ENCODE measurements around the gene TASP1. TPM values are rescaled to one million over a fixed set of nuclear protein-coding genes. Genes with fewer than 3 reads are reported as not detected.

Gene TASP1
- total RNA-seq, 1 experiment from 2014 or later = 9.5 TPM

- Histone ChIP-seq H3K27ac (ENCODE audit: insufficient read length, low read depth, low read length) (no peak overlapping the region), H3K56ac (ENCODE audit: insufficient read length, low read depth, low read length) (no peak overlapping the region), H3K9me3 (ENCODE audit: control insufficient read depth, low read depth, low read length) (no peaks in the 10 kb centered on the region), H3K23ac (ENCODE audit: insufficient read length, low read depth, low read length) (no peak overlapping the region), H2BK20ac (ENCODE audit: low read depth, low read length, poor library complexity, severe bottlenecking) (no peak overlapping the region), H2BK15ac (ENCODE audit: low read depth, low read length) (no peak overlapping the region), H3K23me2 (ENCODE audit: insufficient read length, low read depth, low read length, poor library complexity, severe bottlenecking) (no peaks in the 10 kb centered on the region), H4K91ac (ENCODE audit: insufficient read length, low read depth, low read length) (no peak overlapping the region), H4K5ac (ENCODE audit: insufficient read length, low read depth, low read length) (no peak overlapping the region), H3K4ac (ENCODE audit: low read depth, low read length) (no peak overlapping the region), H3K4me2 (ENCODE audit: insufficient read depth, insufficient read length, low read length) (no peak overlapping the region), H2BK12ac (ENCODE audit: insufficient read length, low read depth, low read length) (no peak overlapping the region), H2AK5ac (ENCODE audit: insufficient read length, low read length) (no peak overlapping the region), H3K14ac (ENCODE audit: insufficient read depth, low read length) (no peak overlapping the region), H3K79me1 (ENCODE audit: insufficient read depth, low read depth, low read length, poor library complexity, severe bottlenecking) (no peaks in the 10 kb centered on the region), H3K18ac (ENCODE audit: insufficient read length, low read depth, low read length) (no peak overlapping the region), H2BK120ac (ENCODE audit: low read depth, low read length, poor library complexity, severe bottlenecking) (no peak overlapping the region), H3T11ph (ENCODE audit: low read length) (no peak overlapping the region), H4K8ac (replicated peaks; ENCODE audit: insufficient read length, low read depth, low read length) (no peak overlapping the region), H2AFZ (ENCODE audit: low read length) (no peak overlapping the region), H3K4me1 (ENCODE audit: insufficient read depth, low read length) (no peaks in the 10 kb centered on the region), H3K27me3 (ENCODE audit: insufficient read depth, low read length) (no peaks in the 10 kb centered on the region), H3K9ac (ENCODE audit: extremely low read depth, insufficient read length, low read length) (no peak overlapping the region), H2BK5ac (ENCODE audit: insufficient read length, low read length) (no peak overlapping the region), H3K79me2 (ENCODE audit: insufficient read depth, low read length) (no peaks in the 10 kb centered on the region), H4K20me1 (ENCODE audit: control insufficient read depth, insufficient read depth, insufficient read length) (no peaks in the 10 kb centered on the region)
- no CpG with 5 or more reads among the region's 5 CpGs for WGBS (ENCODE audit: extremely low coverage, insufficient read length, low lambda C conversion rate)
- TF ChIP-seq, protein P1, sequence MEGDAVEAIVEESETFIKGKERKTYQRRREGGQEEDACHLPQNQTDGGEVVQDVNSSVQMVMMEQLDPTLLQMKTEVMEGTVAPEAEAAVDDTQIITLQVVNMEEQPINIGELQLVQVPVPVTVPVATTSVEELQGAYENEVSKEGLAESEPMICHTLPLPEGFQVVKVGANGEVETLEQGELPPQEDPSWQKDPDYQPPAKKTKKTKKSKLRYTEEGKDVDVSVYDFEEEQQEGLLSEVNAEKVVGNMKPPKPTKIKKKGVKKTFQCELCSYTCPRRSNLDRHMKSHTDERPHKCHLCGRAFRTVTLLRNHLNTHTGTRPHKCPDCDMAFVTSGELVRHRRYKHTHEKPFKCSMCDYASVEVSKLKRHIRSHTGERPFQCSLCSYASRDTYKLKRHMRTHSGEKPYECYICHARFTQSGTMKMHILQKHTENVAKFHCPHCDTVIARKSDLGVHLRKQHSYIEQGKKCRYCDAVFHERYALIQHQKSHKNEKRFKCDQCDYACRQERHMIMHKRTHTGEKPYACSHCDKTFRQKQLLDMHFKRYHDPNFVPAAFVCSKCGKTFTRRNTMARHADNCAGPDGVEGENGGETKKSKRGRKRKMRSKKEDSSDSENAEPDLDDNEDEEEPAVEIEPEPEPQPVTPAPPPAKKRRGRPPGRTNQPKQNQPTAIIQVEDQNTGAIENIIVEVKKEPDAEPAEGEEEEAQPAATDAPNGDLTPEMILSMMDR (conservative IDR thresholded peaks at IDR 0.05) = no peak
- Mint-ChIP-seq H3K36me3 (ENCODE audit: insufficient read depth in 1 of 3, low read depth in 3 of 3) (no peaks in the 10 kb centered on the region), H3K4me3 (no peak overlapping the region), H3K4me1 (peaks cover 6 to 7% of the 10 kb centered on the region in 2 experiments), H3K27me3 (ENCODE audit: low read depth) (no peaks in the 10 kb centered on the region), H3K27ac (peak overlapping the region in 1 of 3 experiments; percentile 56; a peak in 1 of 7 replicates), H3K9me3 (no peaks in the 10 kb centered on the region)
- DNase-seq = no peak
Observed at GRCh38 chr20:13533946-13534345, 104.8 kb downstream of the TASP1 start.

All from H9 (cell line).